Kidney epithelial cell (primary cell): ENCODE data around the gene SYNGR4. TPM values are rescaled to one million over a fixed set of nuclear protein-coding genes. Genes with fewer than 3 reads are reported as not detected.

Experiments
- DNase-seq: peaks from one replicate; pipeline ENCODE4 v3.0.0-alpha.2; 2010; ENCODE audit warnings: low read depth
- H3K27me3 ChIP-seq: 2 replicates; pipeline ENCODE4 v1.6.0; 2011; ENCODE audit warnings: low read length; ENCODE audit not compliant: control insufficient read depth, insufficient read depth
- H3K36me3 ChIP-seq: 2 replicates; pipeline ENCODE4 v1.5.1; 2011; ENCODE audit warnings: low read length; ENCODE audit not compliant: control insufficient read depth, insufficient read depth
- H3K4me3 ChIP-seq: 2 replicates; pipeline ENCODE4 v1.5.1; 2011; ENCODE audit warnings: low read depth, mild to moderate bottlenecking, control low read depth, low read length
- CTCF ChIP-seq: IDR thresholded peaks from 2 replicates; pipeline ENCODE4 v1.5.1; 2011; ENCODE audit warnings: mild to moderate bottlenecking, moderate library complexity, low read length, control low read depth, inconsistent platforms; ENCODE audit not compliant: insufficient read depth, poor library complexity, severe bottlenecking
- total RNA-seq: library from RNA; depleted of rRNA; stranded (reverse); fragments of >200 nt; gene quantifications from 2 replicates; pipeline ENCODE4 v1.2.3, GENCODE V29; 2015

SYNGR4 gene
- total RNA-seq, 1 donor from 2014 or later = 0.25 TPM

- Histone ChIP-seq H3K4me3 (peak overlapping the region; percentile 51), H3K36me3 (peaks cover 3% of the 10 kb centered on the region), H3K27me3 (no peaks in the 10 kb centered on the region)
- peak; percentile 99 for DNase-seq
- no peak for TF ChIP-seq CTCF
These were observed 31.3 kb upstream of the SYNGR4 start for GRCh38 chr19:48332662-48333466.

GRCh38 chr19:48333467-48334384 is 30.4 kb upstream of the SYNGR4 start:
- DNase-seq = peak; percentile 71
- peak; percentile 88 for TF ChIP-seq CTCF
- H3K36me3 ChIP-seq = peaks cover 3% of the 10 kb centered on the region

GRCh38 chr19:48338253-48338755 is 25.9 kb upstream of the SYNGR4 start:
- Histone ChIP-seq H3K27me3 (no peaks in the 10 kb centered on the region), H3K36me3 (no peaks in the 10 kb centered on the region), H3K4me3 (no peak overlapping the region)
- no peak for DNase-seq
- no peak for TF ChIP-seq CTCF

More at GRCh38 chr19:48333467-48334384, 30.4 kb upstream of the SYNGR4 start:
- Histone ChIP-seq H3K4me3 (peak overlapping the region; percentile 51), H3K27me3 (no peaks in the 10 kb centered on the region)

- Histone ChIP-seq H3K27me3 (no peaks in the 10 kb centered on the region), H3K36me3 (no peaks in the 10 kb centered on the region), H3K4me3 (no peak overlapping the region)
- TF ChIP-seq CTCF = no peak
- no peak for DNase-seq
These were observed 25.2 kb upstream of the SYNGR4 start for GRCh38 chr19:48338802-48339503.

- H3K4me3 ChIP-seq = no peak overlapping the region
- DNase-seq = no peak
These were observed 23.2 kb upstream of the SYNGR4 start for GRCh38 chr19:48340995-48341394.

More at GRCh38 chr19:48340995-48341394, 23.2 kb upstream of the SYNGR4 start:
- H3K36me3 ChIP-seq = no peaks in the 10 kb centered on the region
- H3K27me3 ChIP-seq = no peaks in the 10 kb centered on the region
- no peak for TF ChIP-seq CTCF
